ENCODE data around the gene ACTG2.

DNA sequence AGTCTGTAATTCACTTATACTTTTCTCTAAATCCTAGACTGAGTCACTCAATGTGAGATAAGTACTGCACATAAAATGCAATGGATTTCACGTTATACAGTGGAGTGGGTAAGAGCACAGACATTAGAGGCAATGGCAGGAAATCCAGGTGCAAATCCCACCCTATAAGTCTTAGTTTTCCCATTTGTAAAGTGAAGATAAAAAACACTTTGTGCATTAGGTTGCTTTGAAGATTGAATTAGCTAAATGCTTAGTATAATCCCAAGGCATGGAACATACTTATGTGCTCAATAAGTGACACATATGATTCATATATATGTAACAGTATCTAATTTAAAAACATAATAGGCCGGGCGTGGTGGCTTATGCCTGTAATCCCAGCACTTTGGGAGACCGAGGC is 10.5 kb downstream of the ACTG2 start:
- TF ChIP-seq POLR2AphosphoS5 (IDR thresholded peaks at IDR 0.05) (no peak), POLR2A (IDR thresholded peaks at IDR 0.05) (no peak)
- TF ChIP-seq, protein P1, sequence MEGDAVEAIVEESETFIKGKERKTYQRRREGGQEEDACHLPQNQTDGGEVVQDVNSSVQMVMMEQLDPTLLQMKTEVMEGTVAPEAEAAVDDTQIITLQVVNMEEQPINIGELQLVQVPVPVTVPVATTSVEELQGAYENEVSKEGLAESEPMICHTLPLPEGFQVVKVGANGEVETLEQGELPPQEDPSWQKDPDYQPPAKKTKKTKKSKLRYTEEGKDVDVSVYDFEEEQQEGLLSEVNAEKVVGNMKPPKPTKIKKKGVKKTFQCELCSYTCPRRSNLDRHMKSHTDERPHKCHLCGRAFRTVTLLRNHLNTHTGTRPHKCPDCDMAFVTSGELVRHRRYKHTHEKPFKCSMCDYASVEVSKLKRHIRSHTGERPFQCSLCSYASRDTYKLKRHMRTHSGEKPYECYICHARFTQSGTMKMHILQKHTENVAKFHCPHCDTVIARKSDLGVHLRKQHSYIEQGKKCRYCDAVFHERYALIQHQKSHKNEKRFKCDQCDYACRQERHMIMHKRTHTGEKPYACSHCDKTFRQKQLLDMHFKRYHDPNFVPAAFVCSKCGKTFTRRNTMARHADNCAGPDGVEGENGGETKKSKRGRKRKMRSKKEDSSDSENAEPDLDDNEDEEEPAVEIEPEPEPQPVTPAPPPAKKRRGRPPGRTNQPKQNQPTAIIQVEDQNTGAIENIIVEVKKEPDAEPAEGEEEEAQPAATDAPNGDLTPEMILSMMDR (IDR thresholded peaks at IDR 0.05) = no peak

Data from breast epithelium (tissue), 3 donors.